ENCODE data around the gene LILRA2.

- TF ChIP-seq POLR2AphosphoS5 (IDR thresholded peaks at IDR 0.05) (no peak), CTCF (IDR thresholded peaks at IDR 0.05) (no peak)
These were observed 42.7 kb upstream of the LILRA2 start for GRCh38 chr19:54530866-54531265.

Data from prostate gland (tissue), 2 donors.